ENCODE measurements around the gene HMOX1.
"Not testable (repeated sequence)": the region's sequence is repeated elsewhere in the genome, so short reads cannot be mapped to it uniquely, and the experiment has no call there.

The HMOX1 gene

GRCh38 chr22:35380013-35380412 lies 883 bp upstream of the HMOX1 start:
- no peak for DNase-seq (ENCODE audit: low spot score)

GRCh38 chr22:35381424-35382009 lies 621 bp downstream of the HMOX1 start:
- no peak for DNase-seq (ENCODE audit: low spot score)

- DNase-seq (ENCODE audit: low spot score): no peak
Observed at GRCh38 chr22:35383679-35384071, 2.8 kb downstream of the HMOX1 start.

GRCh38 chr22:35384527-35384926 lies 3.6 kb downstream of the HMOX1 start:
- no peak for DNase-seq (ENCODE audit: low spot score)

GRCh38 chr22:35384975-35385588 lies 4.2 kb downstream of the HMOX1 start:
- DNase-seq (ENCODE audit: low spot score): no peak

- DNase-seq (ENCODE audit: low spot score): no peak
Observed at GRCh38 chr22:35386670-35387288, 5.9 kb downstream of the HMOX1 start.

- DNase-seq (ENCODE audit: low spot score): no peak
Observed at GRCh38 chr22:35390933-35391332, 10.0 kb downstream of the HMOX1 start.

GRCh38 chr22:35392357-35392756 lies 11.5 kb downstream of the HMOX1 start:
- no peak for DNase-seq (ENCODE audit: low spot score)

- DNase-seq (ENCODE audit: low spot score): no peak
Observed at GRCh38 chr22:35393116-35394010, 12.5 kb downstream of the HMOX1 start.

- no peak for DNase-seq (ENCODE audit: low spot score)
Observed at GRCh38 chr22:35394011-35394312, 13.1 kb downstream of the HMOX1 start.

GRCh38 chr22:35394810-35395563 lies 14.1 kb downstream of the HMOX1 start:
- DNase-seq (ENCODE audit: low spot score): no peak

GRCh38 chr22:35396622-35397021 lies 15.7 kb downstream of the HMOX1 start:
- DNase-seq (ENCODE audit: low spot score): not testable (repeated sequence)

GRCh38 chr22:35397095-35397904 lies 16.4 kb downstream of the HMOX1 start:
- DNase-seq (ENCODE audit: low spot score): no peak

- DNase-seq (ENCODE audit: low spot score): no peak
Observed at GRCh38 chr22:35398591-35398973, 17.7 kb downstream of the HMOX1 start.

GRCh38 chr22:35399114-35399677 lies 18.3 kb downstream of the HMOX1 start:
- no peak for DNase-seq (ENCODE audit: low spot score)

GRCh38 chr22:35399678-35400500 lies 19.0 kb downstream of the HMOX1 start, which contains the start of gene MCM5:
MCM5 (plus strand) TSS chr22:35400140; CDS start chr22:35400439, 299 bp downstream.
- peak; percentile 99 for DNase-seq (ENCODE audit: low spot score)

GRCh38 chr22:35400501-35400790 lies 19.6 kb downstream of the HMOX1 start:
- peak; percentile 25 for DNase-seq (ENCODE audit: low spot score)

GRCh38 chr22:35401863-35402262 lies 21.0 kb downstream of the HMOX1 start:
- DNase-seq (ENCODE audit: low spot score): no peak

- no peak for DNase-seq (ENCODE audit: low spot score)
Observed at GRCh38 chr22:35403356-35403755, 22.5 kb downstream of the HMOX1 start.

GRCh38 chr22:35404176-35404575 lies 23.3 kb downstream of the HMOX1 start:
- no peak for DNase-seq (ENCODE audit: low spot score)
